PC-3 (cell line): ENCODE data around the gene SKIC8. TPM values are rescaled to one million over a fixed set of nuclear protein-coding genes. Genes with fewer than 3 reads are reported as not detected.
A peak's percentile ranks its signal among the peaks of the same experiment; 100 is the strongest.

Source experiments
- ATAC-seq: fragments of 200-7000 bp; cut with Tn5 transposase; 2 replicates; pipeline ENCODE4 v1.9.1; 2020; ENCODE audit warnings: mild to moderate bottlenecking, moderate library complexity
- BruUV-seq: library from RNA; stranded (reverse); fragments of 400-500 nt; replicated peaks from 2 replicates; lab custom pipeline; 2021; lab: Mats Ljungman, UMichigan
- CTCF ChIA-PET: fragments of 300-600 bp; sonication (Branson Sonifier 250); formaldehyde crosslinking; loops from one replicate; lab custom pipeline; 2022; ENCODE audit warnings: antibody characterized with exemption; lab: Charles Lee
- POLR2A ChIA-PET: fragments of 300-600 bp; sonication (Branson Sonifier 250); formaldehyde crosslinking; loops from one replicate; lab custom pipeline; 2022; ENCODE audit warnings: antibody characterized with exemption; ENCODE audit not compliant: unreplicated experiment; lab: Charles Lee
- DNase-seq: peaks from one replicate; pipeline ENCODE4 v3.0.0-alpha.2; 2015
- H2AFZ ChIP-seq: fragments of 300-600 bp; sonication (generic); 2 replicates; pipeline ENCODE4 v1.6.0; 2016; ENCODE audit warnings: antibody characterized with exemption, low read length
- H3F3A ChIP-seq: fragments of 300-600 bp; sonication (generic); one replicate; pipeline ENCODE4 v1.6.0; 2017; ENCODE audit warnings: antibody characterized with exemption, low read length, control low read depth, mild to moderate bottlenecking; ENCODE audit not compliant: unreplicated experiment
- H3K27ac ChIP-seq: fragments of 300-600 bp; sonication (generic); 2 replicates; pipeline ENCODE4 v1.5.1; 2016; ENCODE audit warnings: mild to moderate bottlenecking, low read length
- H3K27me3 ChIP-seq: fragments of 300-600 bp; sonication (generic); 2 replicates; pipeline ENCODE4 v1.6.1; 2016; ENCODE audit warnings: low read length, mixed read lengths
- H3K36me3 ChIP-seq: fragments of 300-600 bp; sonication (generic); 2 replicates; pipeline ENCODE4 v1.6.1; 2016; ENCODE audit warnings: low read depth, mixed run types, low read length, mixed read lengths
- H3K4me1 ChIP-seq: fragments of 300-600 bp; sonication (generic); 2 replicates; pipeline ENCODE4 v1.5.1; 2016; ENCODE audit warnings: low read length; ENCODE audit not compliant: insufficient read depth
- H3K4me2 ChIP-seq: fragments of 300-600 bp; sonication (generic); 2 replicates; pipeline ENCODE4 v1.6.0; 2016; ENCODE audit warnings: low read length
- H3K4me3 ChIP-seq: fragments of 300-600 bp; sonication (generic); 2 replicates; pipeline ENCODE4 v1.5.1; 2016; ENCODE audit warnings: mild to moderate bottlenecking, low read length, mixed read lengths
- H3K79me2 ChIP-seq: fragments of 300-600 bp; sonication (generic); 2 replicates; pipeline ENCODE4 v1.6.1; 2017; ENCODE audit warnings: low read length, mixed read lengths
- H3K9ac ChIP-seq: fragments of 300-600 bp; sonication (generic); 2 replicates; pipeline ENCODE4 v1.6.0; 2016; ENCODE audit warnings: mild to moderate bottlenecking, low read length
- H3K9me2 ChIP-seq: fragments of 300-600 bp; sonication (generic); replicated peaks from 2 replicates; pipeline ENCODE4 v1.6.1; 2016; ENCODE audit warnings: mixed run types, low read length, mixed read lengths
- H3K9me3 ChIP-seq: fragments of 300-600 bp; sonication (generic); 2 replicates; pipeline ENCODE4 v1.6.1; 2016; ENCODE audit warnings: low read length, mixed read lengths
- H4K20me1 ChIP-seq: fragments of 300-600 bp; sonication (generic); 2 replicates; pipeline ENCODE4 v1.6.1; 2016; ENCODE audit warnings: low read length, mixed read lengths
- EZH2 ChIP-seq: fragments of 300-600 bp; sonication (generic); IDR thresholded peaks from one replicate; pipeline ENCODE4 v1.6.1; 2017; ENCODE audit warnings: antibody characterized with exemption, mild to moderate bottlenecking, low read length; ENCODE audit not compliant: unreplicated experiment
- EZH2phosphoT487 ChIP-seq: fragments of 300-600 bp; sonication (generic); IDR thresholded peaks from 2 replicates; pipeline ENCODE4 v1.6.1; 2018; ENCODE audit warnings: mild to moderate bottlenecking, antibody characterized with exemption, low read length, borderline replicate concordance
- intact Hi-C: fragments of 100-400 bp; cut with micrococcal nuclease; formaldehyde crosslinking; loops from 2 replicates; pipeline ENCODE4 v1.9.0; 2023
- total RNA-seq: library from RNA; depleted of rRNA; stranded (reverse); fragments of >200 nt; gene quantifications from 2 replicates; pipeline ENCODE4 v1.2.3, GENCODE V29; 2014
- TF ChIP-seq, protein P1 (sequence below): fragments of 300-600 bp; sonication (generic); conservative IDR thresholded peaks from 2 replicates; pipeline ENCODE4 v1.5.1; 2017; ENCODE audit warnings: antibody characterized with exemption, low read depth, mild to moderate bottlenecking, low read length

Gene SKIC8
- total RNA-seq, 1 experiment from 2014 or later: 56.1 TPM

DNA sequence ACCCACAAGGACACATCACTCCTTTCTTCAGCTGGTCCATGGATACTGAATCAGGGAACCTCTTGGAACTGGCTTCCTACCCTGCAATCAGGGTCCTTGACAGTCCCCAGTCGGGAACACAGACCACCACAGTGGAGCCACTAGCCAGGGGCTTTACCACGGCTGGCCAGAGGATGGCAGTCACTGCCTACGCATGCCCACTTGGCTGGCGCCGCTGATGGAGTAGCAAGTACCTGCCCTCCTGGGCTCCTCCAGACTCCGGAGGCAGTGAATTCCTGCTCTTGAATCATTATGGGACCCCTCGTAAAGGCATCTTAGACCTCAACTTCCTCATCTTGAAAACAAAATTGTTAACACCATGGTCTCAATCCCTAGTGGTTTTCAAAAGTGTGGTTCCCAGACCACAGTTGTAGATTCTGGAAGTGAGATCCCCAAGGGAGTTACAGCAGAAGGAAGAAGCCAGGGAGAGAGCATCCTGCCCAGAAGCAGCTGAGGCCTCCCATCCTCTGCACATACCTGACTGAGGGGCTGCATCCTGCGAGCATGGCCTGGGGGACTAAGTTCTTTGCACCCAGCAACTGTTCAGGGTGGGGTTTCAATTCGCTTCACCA, 9.1 kb upstream of the SKIC8 start:
- peak; percentile 88 for ATAC-seq
- no peaks in the 10 kb centered on the region for H3K9me2 ChIP-seq
- H3K4me2 ChIP-seq: peak overlapping the region; percentile 49; the same call in 1 of the 2 replicates
- no peaks in the 10 kb centered on the region for H3F3A ChIP-seq
- H3K9ac ChIP-seq: no peak overlapping the region
- H3K4me1 ChIP-seq: no peaks in the 10 kb centered on the region
- TF ChIP-seq, protein P1, sequence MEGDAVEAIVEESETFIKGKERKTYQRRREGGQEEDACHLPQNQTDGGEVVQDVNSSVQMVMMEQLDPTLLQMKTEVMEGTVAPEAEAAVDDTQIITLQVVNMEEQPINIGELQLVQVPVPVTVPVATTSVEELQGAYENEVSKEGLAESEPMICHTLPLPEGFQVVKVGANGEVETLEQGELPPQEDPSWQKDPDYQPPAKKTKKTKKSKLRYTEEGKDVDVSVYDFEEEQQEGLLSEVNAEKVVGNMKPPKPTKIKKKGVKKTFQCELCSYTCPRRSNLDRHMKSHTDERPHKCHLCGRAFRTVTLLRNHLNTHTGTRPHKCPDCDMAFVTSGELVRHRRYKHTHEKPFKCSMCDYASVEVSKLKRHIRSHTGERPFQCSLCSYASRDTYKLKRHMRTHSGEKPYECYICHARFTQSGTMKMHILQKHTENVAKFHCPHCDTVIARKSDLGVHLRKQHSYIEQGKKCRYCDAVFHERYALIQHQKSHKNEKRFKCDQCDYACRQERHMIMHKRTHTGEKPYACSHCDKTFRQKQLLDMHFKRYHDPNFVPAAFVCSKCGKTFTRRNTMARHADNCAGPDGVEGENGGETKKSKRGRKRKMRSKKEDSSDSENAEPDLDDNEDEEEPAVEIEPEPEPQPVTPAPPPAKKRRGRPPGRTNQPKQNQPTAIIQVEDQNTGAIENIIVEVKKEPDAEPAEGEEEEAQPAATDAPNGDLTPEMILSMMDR: peak; percentile 94
- no peak for TF ChIP-seq EZH2
- ChIA-PET CTCF (interaction anchor here (0.6 to 1.2 kb wide), 3 partner anchors 107 to 192 kb away, joined by 3 to 7 read pairs (median 4); no protein-coding TSS in a partner anchor), POLR2A (no interaction called here)
- H3K27me3 ChIP-seq: no peaks in the 10 kb centered on the region
- peak; percentile 79 for DNase-seq
- no TSS peak for BruUV-seq
- H3K9me3 ChIP-seq: no peaks in the 10 kb centered on the region
- H3K27ac ChIP-seq: no peak overlapping the region
- peak overlapping the region; percentile 17; the same call in 1 of the 2 replicates for H3K4me3 ChIP-seq
- no peaks in the 10 kb centered on the region for H4K20me1 ChIP-seq
- intact Hi-C loops: loop anchor here (1.0 to 2.0 kb wide), 3 partner anchors 107 to 174 kb away; no protein-coding TSS in a partner anchor
- H3K79me2 ChIP-seq: no peaks in the 10 kb centered on the region
- peak overlapping the region; percentile 73 for H2AFZ ChIP-seq
- no peaks in the 10 kb centered on the region for H3K36me3 ChIP-seq

DNA sequence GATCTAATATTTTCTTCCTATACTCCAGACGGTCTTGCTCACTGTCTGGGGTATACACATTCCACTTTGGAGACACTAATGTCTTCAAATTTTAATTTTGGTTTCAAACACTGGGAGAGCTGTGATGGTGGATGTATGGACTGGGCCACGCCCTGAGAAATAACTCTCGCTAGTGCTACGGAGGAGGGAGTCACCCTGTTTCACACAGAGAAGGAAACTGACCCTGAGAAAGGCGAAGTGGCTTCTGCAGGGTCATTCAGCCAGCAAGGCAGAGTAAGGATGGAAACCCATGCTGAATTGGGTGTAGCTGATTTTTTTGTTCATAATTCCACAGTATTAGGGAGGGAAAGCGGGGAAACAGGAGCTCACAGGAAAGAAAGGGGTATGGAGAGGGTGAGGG, 8.6 kb upstream of the SKIC8 start:
- intact Hi-C loops: loop anchor here (1.0 to 2.0 kb wide), 3 partner anchors 107 to 174 kb away; no protein-coding TSS in a partner anchor
- Histone ChIP-seq H3K4me2 (peak overlapping the region; percentile 49; the same call in 1 of the 2 replicates), H3K36me3 (no peaks in the 10 kb centered on the region), H3K4me3 (peak overlapping the region; percentile 17; the same call in 1 of the 2 replicates), H3F3A (no peaks in the 10 kb centered on the region), H3K9me2 (no peaks in the 10 kb centered on the region), H3K4me1 (peaks cover 2% of the 10 kb centered on the region), H4K20me1 (no peaks in the 10 kb centered on the region), H3K27me3 (no peaks in the 10 kb centered on the region), H3K9ac (no peak overlapping the region), H3K79me2 (no peaks in the 10 kb centered on the region), H2AFZ (peak overlapping the region; percentile 73), H3K9me3 (no peaks in the 10 kb centered on the region), H3K27ac (no peak overlapping the region)
- TF ChIP-seq EZH2phosphoT487 (no peak), EZH2 (no peak)
- TF ChIP-seq, protein P1: no peak
- no TSS peak for BruUV-seq
- ChIA-PET POLR2A (no interaction called here), CTCF (interaction anchor here (1.2 kb wide), 1 partner anchor 115 kb away, joined by 3 read pairs; no protein-coding TSS in a partner anchor)
- peak; percentile 14; the same call in 1 of the 2 replicates for ATAC-seq
- DNase-seq: no peak
